ENCODE measurements around the gene SLC12A7. TPM values are rescaled to one million over a fixed set of nuclear protein-coding genes. Genes with fewer than 3 reads are reported as not detected.
A peak's percentile ranks its signal among the peaks of the same experiment; 100 is the strongest.

The SLC12A7 gene
- total RNA-seq, 4 donors from 2014 or later: 87.2 to 182 (median 116) TPM

DNA sequence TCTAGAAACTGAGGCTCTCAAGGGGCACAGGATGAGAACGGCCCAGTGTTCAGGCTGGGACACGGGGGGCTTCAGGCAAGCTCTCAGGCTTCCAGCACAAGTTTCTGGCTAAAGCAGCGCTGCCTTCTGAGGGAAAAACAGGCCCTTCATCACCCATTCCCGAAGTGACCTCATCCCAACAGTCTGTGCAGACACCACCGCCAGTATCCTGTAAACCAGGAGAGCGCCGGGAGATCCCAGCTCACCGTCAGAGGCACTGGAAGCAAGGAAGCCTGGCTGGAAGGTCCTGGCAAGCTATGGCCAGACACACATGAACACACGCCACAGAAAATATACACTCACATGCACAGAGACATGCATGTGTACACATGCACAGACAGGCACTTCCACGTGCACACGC lies 8.8 kb downstream of the SLC12A7 start:
- peak overlapping the region in 2 of 4 donors; percentile 37 to 42 for H3K4me3 ChIP-seq
- DNase-seq: no peak
- H3K36me3 ChIP-seq: no peaks in the 10 kb centered on the region
- no peaks in the 10 kb centered on the region for H3K27me3 ChIP-seq
- H3K4me1 ChIP-seq: peaks cover 10 to 96% (median 17%) of the 10 kb centered on the region in 4 donors
- peak overlapping the region in 3 of 4 donors; percentile 80 to 96 (median 90) for H3K27ac ChIP-seq
- no peaks in the 10 kb centered on the region for H3K9me3 ChIP-seq
- TF ChIP-seq CTCF (IDR thresholded peaks at IDR 0.05) (no peak), POLR2A (IDR thresholded peaks at IDR 0.05) (no peak)

- H3K27ac ChIP-seq: peak overlapping the region; percentile 32 to 96 (median 85)
Observed at GRCh38 chr5:1101961-1102713, 9.7 kb downstream of the SLC12A7 start.

GRCh38 chr5:1100664-1101574 lies 10.9 kb downstream of the SLC12A7 start:
- Histone ChIP-seq H3K27ac (peak overlapping the region in 1 of 4 donors; percentile 96), H3K27me3 (no peaks in the 10 kb centered on the region), H3K4me3 (no peak overlapping the region), H3K36me3 (peaks cover 0 to 3% (median 0%) of the 10 kb centered on the region in 3 donors), H3K4me1 (peaks cover 10 to 74% (median 17%) of the 10 kb centered on the region in 4 donors), H3K9me3 (no peaks in the 10 kb centered on the region)
- no peak for DNase-seq
- TF ChIP-seq POLR2A (IDR thresholded peaks at IDR 0.05) (no peak), CTCF (IDR thresholded peaks at IDR 0.05) (no peak)

More at GRCh38 chr5:1101961-1102713, 9.7 kb downstream of the SLC12A7 start:
- Histone ChIP-seq H3K27me3 (no peaks in the 10 kb centered on the region), H3K4me1 (peaks cover 10 to 86% (median 17%) of the 10 kb centered on the region in 4 donors), H3K9me3 (no peaks in the 10 kb centered on the region), H3K36me3 (no peaks in the 10 kb centered on the region), H3K4me3 (peak overlapping the region in 2 of 4 donors; percentile 1 to 8)
- TF ChIP-seq CTCF (IDR thresholded peaks at IDR 0.05) (no peak), POLR2A (IDR thresholded peaks at IDR 0.05) (no peak)
- no peak for DNase-seq

GRCh38 chr5:1099926-1100663 lies 11.8 kb downstream of the SLC12A7 start:
- H3K27me3 ChIP-seq: no peaks in the 10 kb centered on the region
- H3K4me1 ChIP-seq: peaks cover 8 to 66% (median 15%) of the 10 kb centered on the region in 4 donors
- H3K4me3 ChIP-seq: no peak overlapping the region
- TF ChIP-seq POLR2A (IDR thresholded peaks at IDR 0.05) (no peak), CTCF (IDR thresholded peaks at IDR 0.05) (no peak)
- peaks cover 0 to 10% (median 0%) of the 10 kb centered on the region in 3 donors for H3K36me3 ChIP-seq
- H3K27ac ChIP-seq: peak overlapping the region in 2 of 4 donors; percentile 4 to 96
- DNase-seq: no peak
- no peaks in the 10 kb centered on the region for H3K9me3 ChIP-seq
